Measurements from ENCODE around the gene CACNB1. TPM values are rescaled to one million over a fixed set of nuclear protein-coding genes. Genes with fewer than 3 reads are reported as not detected.

The CACNB1 gene
- 10.2 TPM for total RNA-seq (ENCODE audit: unreplicated experiment)
- long read RNA-seq, partial matches to known transcripts: 0 of 1 reads
- long read RNA-seq, other reads (novel, unspliced or antisense): 0 of 1 reads

DNA sequence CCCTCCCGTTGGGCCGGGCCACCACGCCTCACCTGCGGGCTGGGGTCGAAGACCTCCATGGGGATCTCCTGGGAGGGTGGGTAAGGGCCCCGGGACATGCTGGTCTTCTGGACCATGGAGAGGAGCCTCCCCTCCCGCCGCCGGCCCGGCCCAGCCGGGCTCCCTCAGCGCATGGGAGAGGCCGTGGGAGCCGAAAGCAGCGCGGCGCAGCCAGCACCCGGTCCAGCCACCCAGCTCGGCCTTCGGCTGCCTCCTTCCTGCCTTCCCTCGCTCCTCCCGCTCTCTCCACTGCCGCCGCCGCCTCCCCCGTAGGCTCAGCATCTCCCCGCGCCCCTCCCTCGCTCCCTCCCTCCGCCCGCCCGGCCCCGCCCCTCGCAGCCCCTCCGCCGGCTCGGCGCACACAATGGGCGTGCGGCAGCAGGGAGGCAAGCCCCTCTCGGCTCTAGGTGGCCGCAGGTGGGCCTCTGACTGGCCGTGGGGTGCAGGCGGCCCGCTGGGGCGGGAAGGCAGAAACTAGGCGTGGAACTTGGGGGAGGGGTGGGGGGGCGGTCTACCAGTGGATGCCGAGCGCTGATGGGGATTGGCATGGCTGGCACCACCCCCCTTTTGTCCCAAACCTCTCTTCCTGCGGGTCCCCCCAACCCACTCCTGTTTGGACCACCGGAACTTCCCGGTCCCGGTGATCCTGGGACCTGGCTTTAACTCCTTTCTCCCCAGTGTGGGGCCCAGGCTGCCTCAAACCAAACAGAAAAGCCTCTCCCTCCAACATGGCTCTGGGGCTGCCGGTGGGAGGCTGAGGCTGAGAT is at the start of gene CACNB1:
Gene CACNB1 (minus strand): TSS at position 290 of the 806 bp plus-strand sequence. CDS start 174 bp downstream, at position 116.
- peak within 1 kb of the TSS; percentile 90 for H3K4me3 Mint-ChIP-seq (ENCODE audit: unreplicated experiment)
- H3K4me1 Mint-ChIP-seq (ENCODE audit: unreplicated experiment): peaks cover 52% of the 10 kb centered on the region
- peak; percentile 67 for DNase-seq (ENCODE audit: low spot score)
- TF ChIP-seq, protein P1, sequence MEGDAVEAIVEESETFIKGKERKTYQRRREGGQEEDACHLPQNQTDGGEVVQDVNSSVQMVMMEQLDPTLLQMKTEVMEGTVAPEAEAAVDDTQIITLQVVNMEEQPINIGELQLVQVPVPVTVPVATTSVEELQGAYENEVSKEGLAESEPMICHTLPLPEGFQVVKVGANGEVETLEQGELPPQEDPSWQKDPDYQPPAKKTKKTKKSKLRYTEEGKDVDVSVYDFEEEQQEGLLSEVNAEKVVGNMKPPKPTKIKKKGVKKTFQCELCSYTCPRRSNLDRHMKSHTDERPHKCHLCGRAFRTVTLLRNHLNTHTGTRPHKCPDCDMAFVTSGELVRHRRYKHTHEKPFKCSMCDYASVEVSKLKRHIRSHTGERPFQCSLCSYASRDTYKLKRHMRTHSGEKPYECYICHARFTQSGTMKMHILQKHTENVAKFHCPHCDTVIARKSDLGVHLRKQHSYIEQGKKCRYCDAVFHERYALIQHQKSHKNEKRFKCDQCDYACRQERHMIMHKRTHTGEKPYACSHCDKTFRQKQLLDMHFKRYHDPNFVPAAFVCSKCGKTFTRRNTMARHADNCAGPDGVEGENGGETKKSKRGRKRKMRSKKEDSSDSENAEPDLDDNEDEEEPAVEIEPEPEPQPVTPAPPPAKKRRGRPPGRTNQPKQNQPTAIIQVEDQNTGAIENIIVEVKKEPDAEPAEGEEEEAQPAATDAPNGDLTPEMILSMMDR (IDR thresholded peaks at IDR 0.05; ENCODE audit: unreplicated experiment): no peak
- peaks cover 8% of the 10 kb centered on the region for H3K27me3 Mint-ChIP-seq (ENCODE audit: unreplicated experiment)
- H3K36me3 Mint-ChIP-seq (ENCODE audit: low read depth, unreplicated experiment): peaks cover 29% of the 10 kb centered on the region
- no peak within 1 kb of the TSS for H3K27ac Mint-ChIP-seq (ENCODE audit: unreplicated experiment)
- no peaks in the 10 kb centered on the region for H3K9me3 Mint-ChIP-seq (ENCODE audit: unreplicated experiment)

DNA sequence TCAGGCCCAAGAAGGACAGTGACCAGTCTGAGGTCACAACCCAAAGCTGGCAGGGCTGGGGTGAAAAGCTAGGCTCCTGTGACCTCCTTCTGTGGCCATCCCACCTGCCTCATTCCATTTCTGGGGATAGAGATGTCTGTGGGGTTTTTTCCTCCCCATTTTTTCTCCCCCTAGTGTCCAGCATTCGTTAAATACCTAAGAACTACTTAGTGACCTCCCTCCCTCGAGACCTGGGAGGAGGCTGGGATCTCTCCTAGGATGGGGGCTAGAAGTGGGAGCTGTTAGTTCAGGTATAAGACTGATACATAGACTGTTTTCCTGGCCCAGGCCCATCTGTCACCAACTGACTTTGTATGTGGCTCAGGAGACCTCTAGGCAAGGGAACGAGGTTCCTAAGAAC is 48.8 kb upstream of the CACNB1 start:
- Mint-ChIP-seq H3K4me1 (ENCODE audit: unreplicated experiment) (peaks cover 15% of the 10 kb centered on the region), H3K4me3 (ENCODE audit: unreplicated experiment) (no peak overlapping the region), H3K27me3 (ENCODE audit: unreplicated experiment) (peaks cover 3% of the 10 kb centered on the region), H3K36me3 (ENCODE audit: low read depth, unreplicated experiment) (no peaks in the 10 kb centered on the region), H3K9me3 (ENCODE audit: unreplicated experiment) (no peaks in the 10 kb centered on the region), H3K27ac (ENCODE audit: unreplicated experiment) (no peak overlapping the region)
- TF ChIP-seq, protein P1 (IDR thresholded peaks at IDR 0.05; ENCODE audit: unreplicated experiment): no peak
- no peak for DNase-seq (ENCODE audit: low spot score)

DNA sequence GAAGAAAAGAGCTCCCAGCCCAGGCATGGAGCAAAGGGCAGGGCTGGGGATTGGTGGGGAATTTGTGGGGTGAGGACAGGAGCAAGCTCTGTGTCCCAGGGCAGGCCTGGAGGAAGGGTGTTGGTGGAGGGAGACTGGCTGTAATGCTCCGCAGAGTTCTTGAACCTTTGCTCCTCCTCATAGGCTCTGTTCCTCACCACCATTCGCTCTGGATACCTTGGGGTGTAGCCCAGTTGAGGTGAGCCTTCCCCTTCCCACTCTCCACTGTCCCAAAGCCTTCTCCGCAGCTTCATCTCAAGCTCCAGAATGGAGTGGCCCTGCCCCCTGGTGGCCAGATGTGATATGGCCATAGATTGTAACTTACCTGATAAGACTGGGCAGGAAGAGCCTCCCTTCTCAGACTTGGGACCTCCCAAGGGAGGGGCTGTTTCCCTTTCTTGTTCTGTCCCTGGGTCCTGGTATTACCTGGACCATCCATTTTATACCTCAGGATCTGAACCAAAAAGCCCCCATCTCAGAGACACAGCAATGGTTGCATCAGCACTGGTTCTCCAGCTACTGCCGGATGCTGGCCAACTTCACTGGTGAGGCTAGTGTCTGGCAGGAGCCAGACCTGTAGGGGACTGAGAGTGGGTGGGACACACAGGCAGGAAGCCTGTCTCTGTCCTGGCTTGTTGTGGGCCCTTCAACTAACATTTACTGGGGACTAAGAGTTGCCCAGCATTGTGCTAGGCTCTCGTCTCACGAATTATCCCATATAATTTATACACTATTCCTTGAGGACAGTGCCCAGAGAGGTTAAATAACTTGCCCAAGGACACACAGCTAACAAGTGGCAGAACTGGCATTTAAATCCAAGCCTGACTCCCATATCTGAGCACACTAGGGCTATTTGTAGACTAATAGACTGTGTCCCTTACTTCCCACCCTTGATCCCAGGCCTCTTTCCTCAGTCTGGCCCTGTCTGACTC is 47.4 kb upstream of the CACNB1 start:
- H3K27ac Mint-ChIP-seq (ENCODE audit: unreplicated experiment): no peak overlapping the region
- peaks cover 2% of the 10 kb centered on the region for H3K27me3 Mint-ChIP-seq (ENCODE audit: unreplicated experiment)
- no peak overlapping the region for H3K4me3 Mint-ChIP-seq (ENCODE audit: unreplicated experiment)
- H3K9me3 Mint-ChIP-seq (ENCODE audit: unreplicated experiment): no peaks in the 10 kb centered on the region
- H3K4me1 Mint-ChIP-seq (ENCODE audit: unreplicated experiment): peaks cover 15% of the 10 kb centered on the region
- H3K36me3 Mint-ChIP-seq (ENCODE audit: low read depth, unreplicated experiment): no peaks in the 10 kb centered on the region
- TF ChIP-seq, protein P1 (IDR thresholded peaks at IDR 0.05; ENCODE audit: unreplicated experiment): peak; percentile 95
- DNase-seq (ENCODE audit: low spot score): peak; percentile 89

DNA sequence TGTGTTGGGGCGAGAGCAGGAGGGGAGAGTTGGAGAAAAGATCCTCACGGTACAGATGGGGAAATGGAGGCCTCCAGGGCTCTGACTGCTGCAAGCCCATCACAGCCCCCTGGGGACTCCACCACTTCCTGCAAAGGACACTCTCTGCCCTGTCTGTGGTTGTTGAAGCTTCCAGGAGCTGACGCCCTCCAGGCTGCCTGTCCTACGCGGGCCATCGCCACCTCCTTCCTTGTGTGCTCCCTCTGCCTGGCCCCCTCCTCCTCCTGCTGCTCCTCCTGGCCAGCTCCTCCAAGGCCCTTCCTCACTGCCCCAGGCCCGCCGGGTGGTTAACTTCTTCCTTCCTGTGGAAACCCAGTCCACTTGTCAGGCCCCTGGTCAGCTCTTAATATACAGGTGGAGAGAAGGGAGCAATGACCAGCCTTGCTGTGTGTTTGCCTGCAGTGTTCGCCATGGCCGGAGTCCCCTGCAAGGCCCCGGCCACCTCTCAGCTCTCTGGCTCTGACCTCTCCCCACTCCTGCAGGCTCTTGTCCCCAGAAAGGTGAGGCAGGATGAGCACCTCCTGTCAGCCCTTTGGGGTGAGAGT is 46.6 kb upstream of the CACNB1 start:
- no peak overlapping the region for H3K27ac Mint-ChIP-seq (ENCODE audit: unreplicated experiment)
- peaks cover 15% of the 10 kb centered on the region for H3K4me1 Mint-ChIP-seq (ENCODE audit: unreplicated experiment)
- no peaks in the 10 kb centered on the region for H3K36me3 Mint-ChIP-seq (ENCODE audit: low read depth, unreplicated experiment)
- TF ChIP-seq, protein P1 (IDR thresholded peaks at IDR 0.05; ENCODE audit: unreplicated experiment): no peak
- H3K9me3 Mint-ChIP-seq (ENCODE audit: unreplicated experiment): no peaks in the 10 kb centered on the region
- H3K27me3 Mint-ChIP-seq (ENCODE audit: unreplicated experiment): peaks cover 2% of the 10 kb centered on the region
- DNase-seq (ENCODE audit: low spot score): no peak
- H3K4me3 Mint-ChIP-seq (ENCODE audit: unreplicated experiment): no peak overlapping the region

All from endothelial cell (in vitro differentiated cells).